ENCODE results near the gene EXOC6B. TPM values are rescaled to one million over a fixed set of nuclear protein-coding genes. Genes with fewer than 3 reads are reported as not detected.

Gene EXOC6B
- 10 to 100 TPM in 2 of 4 donors, 1 to 10 TPM in 2; 6.9 to 12.6 (median 8.5) TPM for polyA plus RNA-seq
- long read RNA-seq, donor 1: 0 reads
- long read RNA-seq, donor 2, full-length matches to known transcripts: 1 of 1 reads
- long read RNA-seq, donor 2, partial matches to known transcripts: 0 of 1 reads
- long read RNA-seq, donor 2, other reads (novel, unspliced or antisense): 0 of 1 reads
- long read RNA-seq, donor 3: 0 reads
- long read RNA-seq, donor 4: 0 reads
- long read RNA-seq, donor 5: 0 reads
- long read RNA-seq, donor 6, full-length matches to known transcripts: 1 of 1 reads
- long read RNA-seq, donor 6, partial matches to known transcripts: 0 of 1 reads
- long read RNA-seq, donor 6, other reads (novel, unspliced or antisense): 0 of 1 reads
- long read RNA-seq, donor 7: 0 reads
- long read RNA-seq, donor 8, full-length matches to known transcripts: 2 of 2 reads
- long read RNA-seq, donor 8, partial matches to known transcripts: 0 of 2 reads
- long read RNA-seq, donor 8, other reads (novel, unspliced or antisense): 0 of 2 reads
- long read RNA-seq, donor 9: 0 reads
- long read RNA-seq, donor 10: 0 reads

DNA sequence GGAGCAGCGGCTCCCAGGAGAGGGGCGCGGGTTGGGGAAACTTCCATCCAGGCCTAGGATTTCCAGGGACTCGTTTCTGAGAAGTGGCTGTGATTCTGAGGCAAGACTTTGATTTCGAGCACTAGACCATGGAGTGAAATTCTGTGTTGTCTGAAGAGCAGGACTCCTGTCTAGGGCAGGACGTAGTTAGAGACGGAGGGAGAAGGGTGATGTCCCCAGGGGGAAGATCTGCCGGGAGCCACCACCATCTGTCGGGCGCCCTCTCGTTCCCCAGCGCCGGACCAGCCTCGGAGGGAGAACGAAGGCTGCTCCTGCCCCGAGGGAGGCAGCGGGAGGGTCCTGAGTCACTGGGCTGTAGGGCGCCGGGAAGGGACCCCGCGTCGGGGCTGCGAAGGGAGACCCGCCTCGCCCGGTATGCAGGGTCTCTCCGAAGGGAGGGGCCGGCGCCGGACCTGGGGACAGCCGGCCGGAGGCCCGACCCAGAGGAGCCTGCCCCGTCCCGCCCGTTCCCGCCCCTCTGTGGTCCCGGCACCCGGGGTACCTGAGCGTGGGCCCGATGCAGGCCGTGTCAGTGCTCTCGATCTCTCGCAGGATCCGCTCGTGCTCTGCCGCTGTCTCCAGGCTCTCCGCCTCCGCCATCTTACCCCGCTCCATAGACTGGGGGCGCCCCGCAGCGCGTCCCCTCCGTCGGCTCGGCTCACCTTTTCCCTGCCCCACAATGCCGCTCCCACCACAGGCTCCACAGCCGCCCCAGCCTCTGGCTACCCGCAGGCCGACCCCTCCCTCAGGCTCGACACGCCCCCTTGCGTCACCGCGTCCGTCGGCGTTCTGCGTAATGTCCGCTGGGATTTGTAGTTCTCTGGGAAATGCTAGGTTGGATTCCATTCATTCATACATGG, at the start of gene EXOC6B:
TSS of gene EXOC6B (minus strand) at position 777 of the 899 bp plus-strand sequence.
- Histone ChIP-seq H3K4me3 (ENCODE audit: low read depth in 1 of 3, low read length in 3 of 3) (peak within 1 kb of the TSS; percentile 80 to 90 (median 87)), H3K27me3 (ENCODE audit: control insufficient read depth in 3 of 3, insufficient read depth in 3 of 3, low read length in 3 of 3) (no peaks in the 10 kb centered on the region), H3K36me3 (ENCODE audit: control insufficient read depth in 3 of 3, insufficient read depth in 2 of 3, low read depth in 1 of 3, low read length in 3 of 3) (peaks cover 0 to 1% (median 0%) of the 10 kb centered on the region in 3 donors), H3K9me3 (ENCODE audit: control insufficient read depth in 2 of 2, insufficient read depth in 1 of 2, low read depth in 1 of 2, low read length in 1 of 2) (no peaks in the 10 kb centered on the region), H3K4me1 (ENCODE audit: control insufficient read depth in 3 of 3, insufficient read depth in 2 of 3, low read depth in 1 of 3, low read length in 2 of 3) (peaks cover 2 to 3% (median 3%) of the 10 kb centered on the region in 3 donors), H3K27ac (ENCODE audit: low read depth in 1 of 3, low read length in 2 of 3) (peak within 1 kb of the TSS; percentile 52 to 87 (median 84))
- FAIRE-seq (no peak), DNase-seq (peak; percentile 88 to 96)
- WGBS, 3 donors: 1% methylated on average over 53 to 71 of the region's 71 CpGs

DNA sequence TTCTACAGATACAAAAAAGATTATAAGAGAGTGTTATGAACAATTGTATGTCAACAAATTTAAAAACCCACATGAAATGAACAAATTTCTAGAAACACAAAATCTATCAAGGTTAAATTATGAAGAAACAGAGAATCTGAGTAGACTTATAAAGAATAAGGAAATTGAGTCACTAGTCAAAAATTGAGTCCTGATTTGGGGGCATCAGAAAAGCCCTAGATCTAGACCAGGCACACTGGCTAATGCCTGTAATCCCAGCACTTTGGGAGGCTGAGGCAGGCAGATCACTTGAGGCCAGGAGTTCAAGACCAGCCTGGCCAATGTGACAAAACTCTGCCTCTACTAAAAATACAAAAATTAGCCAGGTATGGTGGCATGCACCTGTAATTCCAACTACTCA, 46.0 kb upstream of the EXOC6B start:
- Histone ChIP-seq H3K27me3 (ENCODE audit: control insufficient read depth in 3 of 3, insufficient read depth in 3 of 3, low read length in 3 of 3) (peaks cover 0 to 11% (median 0%) of the 10 kb centered on the region in 3 donors), H3K9me3 (ENCODE audit: control insufficient read depth in 2 of 2, insufficient read depth in 1 of 2, low read depth in 1 of 2, low read length in 1 of 2) (peaks cover 0 to 4% of the 10 kb centered on the region in 2 donors), H3K36me3 (ENCODE audit: control insufficient read depth in 3 of 3, insufficient read depth in 2 of 3, low read depth in 1 of 3, low read length in 3 of 3) (no peaks in the 10 kb centered on the region), H3K4me1 (ENCODE audit: control insufficient read depth in 3 of 3, insufficient read depth in 2 of 3, low read depth in 1 of 3, low read length in 2 of 3) (no peaks in the 10 kb centered on the region), H3K4me3 (ENCODE audit: low read depth in 1 of 3, low read length in 3 of 3) (no peak overlapping the region), H3K27ac (ENCODE audit: low read depth in 1 of 3, low read length in 2 of 3) (no peak overlapping the region)
- FAIRE-seq: no peak
- no peak for DNase-seq

DNA sequence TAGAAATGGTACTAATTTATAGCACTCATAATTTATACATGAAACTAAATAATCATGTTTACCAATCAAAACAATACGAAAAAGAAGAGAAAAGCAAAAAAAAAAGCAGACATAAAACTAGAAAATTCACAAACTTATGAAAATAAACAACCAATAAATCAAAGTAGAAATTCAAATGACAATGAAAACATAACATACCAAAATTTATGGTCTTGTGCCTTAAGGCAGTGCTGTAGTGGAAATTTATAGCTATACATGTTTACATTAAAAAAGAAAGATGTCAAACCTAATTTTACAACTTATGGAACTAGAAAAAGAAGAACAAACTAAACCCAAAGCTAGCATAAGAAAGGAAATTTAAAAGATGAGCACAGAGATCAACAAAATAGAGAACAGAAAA, 45.2 kb upstream of the EXOC6B start:
- Histone ChIP-seq H3K27me3 (ENCODE audit: control insufficient read depth in 3 of 3, insufficient read depth in 3 of 3, low read length in 3 of 3) (peaks cover 0 to 11% (median 0%) of the 10 kb centered on the region in 3 donors), H3K9me3 (ENCODE audit: control insufficient read depth in 2 of 2, insufficient read depth in 1 of 2, low read depth in 1 of 2, low read length in 1 of 2) (peaks cover 0 to 4% of the 10 kb centered on the region in 2 donors), H3K36me3 (ENCODE audit: control insufficient read depth in 3 of 3, insufficient read depth in 2 of 3, low read depth in 1 of 3, low read length in 3 of 3) (no peaks in the 10 kb centered on the region), H3K4me3 (ENCODE audit: low read depth in 1 of 3, low read length in 3 of 3) (no peak overlapping the region), H3K27ac (ENCODE audit: low read depth in 1 of 3, low read length in 2 of 3) (no peak overlapping the region), H3K4me1 (ENCODE audit: control insufficient read depth in 3 of 3, insufficient read depth in 2 of 3, low read depth in 1 of 3, low read length in 2 of 3) (no peaks in the 10 kb centered on the region)
- 36 to 50% (median 47%) methylated on average over 1 of the region's 1 CpG for WGBS, 3 donors
- no peak for DNase-seq
- no peak for FAIRE-seq

DNA sequence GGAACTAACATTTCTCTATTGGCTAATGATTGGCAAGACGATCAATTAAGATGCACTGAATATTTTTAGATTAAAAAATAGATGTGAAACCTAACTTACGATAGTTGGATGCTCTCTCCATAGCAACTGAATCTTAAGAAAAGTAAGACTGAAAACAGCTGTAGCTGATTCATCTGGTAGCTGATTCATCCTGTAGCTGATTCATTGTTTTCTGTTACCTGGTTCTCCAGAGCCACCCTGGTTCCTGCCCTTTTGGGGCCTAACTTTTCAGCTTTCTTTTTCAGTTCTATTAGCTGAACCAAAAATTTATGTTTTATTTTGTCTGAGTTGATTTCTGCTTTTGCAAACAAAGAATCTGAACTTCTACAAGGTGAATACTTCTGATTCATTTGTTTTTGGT, 38.7 kb upstream of the EXOC6B start:
- Histone ChIP-seq H3K27me3 (ENCODE audit: control insufficient read depth in 3 of 3, insufficient read depth in 3 of 3, low read length in 3 of 3) (peaks cover 0 to 23% (median 4%) of the 10 kb centered on the region in 3 donors), H3K9me3 (ENCODE audit: control insufficient read depth in 2 of 2, insufficient read depth in 1 of 2, low read depth in 1 of 2, low read length in 1 of 2) (no peaks in the 10 kb centered on the region), H3K27ac (ENCODE audit: low read depth in 1 of 3, low read length in 2 of 3) (no peak overlapping the region), H3K4me1 (ENCODE audit: control insufficient read depth in 3 of 3, insufficient read depth in 2 of 3, low read depth in 1 of 3, low read length in 2 of 3) (peaks cover 0 to 2% (median 0%) of the 10 kb centered on the region in 3 donors), H3K36me3 (ENCODE audit: control insufficient read depth in 3 of 3, insufficient read depth in 2 of 3, low read depth in 1 of 3, low read length in 3 of 3) (no peaks in the 10 kb centered on the region), H3K4me3 (ENCODE audit: low read depth in 1 of 3, low read length in 3 of 3) (no peak overlapping the region)
- FAIRE-seq: no peak
- 32 to 64% (median 56%) methylated on average over 2 of the region's 2 CpGs for WGBS, 3 donors
- no peak for DNase-seq

DNA sequence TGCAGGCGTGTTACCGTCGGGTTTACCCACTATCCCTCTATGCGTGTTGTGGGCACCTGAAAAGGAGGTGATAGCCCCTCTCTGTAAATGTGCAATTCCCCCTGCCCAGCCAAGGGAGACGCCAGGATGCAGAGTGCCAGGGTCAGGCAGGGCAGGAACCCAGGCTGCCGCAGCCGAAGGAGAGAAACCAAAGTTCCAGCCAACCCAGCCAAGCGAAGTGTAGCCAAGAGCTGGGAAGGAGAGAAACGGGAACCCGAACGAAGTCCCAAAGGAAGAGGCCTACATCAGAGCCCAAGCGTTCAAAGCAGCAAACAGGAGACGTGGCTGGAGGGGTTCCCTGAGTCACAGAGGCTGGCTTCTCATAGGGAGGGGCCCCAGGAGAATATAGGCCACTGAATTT, 37.2 kb upstream of the EXOC6B start:
- WGBS, 3 donors: 37 to 54% (median 50%) methylated on average over 13 of the region's 13 CpGs
- H3K36me3 ChIP-seq (ENCODE audit: control insufficient read depth in 3 of 3, insufficient read depth in 2 of 3, low read depth in 1 of 3, low read length in 3 of 3): no peaks in the 10 kb centered on the region
- FAIRE-seq: no peak
- no peak overlapping the region for H3K27ac ChIP-seq (ENCODE audit: low read depth in 1 of 3, low read length in 2 of 3)
- DNase-seq: no peak
- peaks cover 0 to 2% (median 0%) of the 10 kb centered on the region in 3 donors for H3K4me1 ChIP-seq (ENCODE audit: control insufficient read depth in 3 of 3, insufficient read depth in 2 of 3, low read depth in 1 of 3, low read length in 2 of 3)
- H3K4me3 ChIP-seq (ENCODE audit: low read depth in 1 of 3, low read length in 3 of 3): peak overlapping the region in 1 of 3 donors; percentile 3
- no peaks in the 10 kb centered on the region for H3K9me3 ChIP-seq (ENCODE audit: control insufficient read depth in 2 of 2, insufficient read depth in 1 of 2, low read depth in 1 of 2, low read length in 1 of 2)
- H3K27me3 ChIP-seq (ENCODE audit: control insufficient read depth in 3 of 3, insufficient read depth in 3 of 3, low read length in 3 of 3): peaks cover 0 to 23% (median 4%) of the 10 kb centered on the region in 3 donors

DNA sequence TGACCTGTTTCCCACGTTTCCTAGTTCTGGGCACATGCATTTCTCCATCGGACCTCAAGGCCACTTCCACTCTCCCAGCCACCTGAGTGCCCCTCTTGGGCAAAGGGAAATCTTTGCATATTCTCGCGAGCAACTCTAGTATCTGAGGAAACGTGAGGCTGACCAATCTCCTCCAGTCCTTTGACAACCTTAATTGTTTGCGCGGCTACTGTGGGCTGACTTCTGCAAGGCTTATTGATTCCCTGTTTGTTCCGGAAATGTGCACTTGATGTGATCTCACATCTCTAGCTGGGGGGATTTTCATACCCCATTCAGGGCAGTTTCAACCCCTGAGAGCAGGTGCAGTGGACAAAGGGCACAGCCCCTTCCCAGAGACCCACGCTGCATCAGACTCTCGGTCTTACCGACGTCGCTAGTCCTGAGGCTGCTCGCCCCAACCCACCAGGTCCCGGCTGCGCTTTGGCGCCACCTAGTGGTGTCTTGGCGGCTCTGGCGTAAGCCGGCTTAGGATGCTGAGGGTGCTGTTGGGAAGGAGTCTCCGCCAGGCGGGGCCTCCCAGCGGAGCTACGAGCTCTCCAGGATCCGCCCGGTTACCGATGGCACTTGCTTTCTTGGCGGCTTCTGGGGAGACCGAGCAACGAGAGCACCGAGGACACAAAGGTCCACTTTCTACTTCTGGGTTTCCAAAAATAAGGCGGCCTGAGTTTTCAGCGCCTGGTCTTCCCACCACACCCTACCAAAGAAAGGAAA, 36.6 kb upstream of the EXOC6B start:
- FAIRE-seq (no peak), DNase-seq (peak; percentile 90 to 95)
- peaks cover 0 to 2% (median 0%) of the 10 kb centered on the region in 3 donors for H3K4me1 ChIP-seq (ENCODE audit: control insufficient read depth in 3 of 3, insufficient read depth in 2 of 3, low read depth in 1 of 3, low read length in 2 of 3)
- H3K27me3 ChIP-seq (ENCODE audit: control insufficient read depth in 3 of 3, insufficient read depth in 3 of 3, low read length in 3 of 3): peaks cover 0 to 26% (median 4%) of the 10 kb centered on the region in 3 donors
- H3K9me3 ChIP-seq (ENCODE audit: control insufficient read depth in 2 of 2, insufficient read depth in 1 of 2, low read depth in 1 of 2, low read length in 1 of 2): no peaks in the 10 kb centered on the region
- WGBS, 3 donors: 2 to 5% (median 3%) methylated on average over 33 of the region's 33 CpGs
- H3K27ac ChIP-seq (ENCODE audit: low read depth in 1 of 3, low read length in 2 of 3): no peak overlapping the region
- no peaks in the 10 kb centered on the region for H3K36me3 ChIP-seq (ENCODE audit: control insufficient read depth in 3 of 3, insufficient read depth in 2 of 3, low read depth in 1 of 3, low read length in 3 of 3)
- H3K4me3 ChIP-seq (ENCODE audit: low read depth in 1 of 3, low read length in 3 of 3): peak overlapping the region in 1 of 3 donors; percentile 3

DNA sequence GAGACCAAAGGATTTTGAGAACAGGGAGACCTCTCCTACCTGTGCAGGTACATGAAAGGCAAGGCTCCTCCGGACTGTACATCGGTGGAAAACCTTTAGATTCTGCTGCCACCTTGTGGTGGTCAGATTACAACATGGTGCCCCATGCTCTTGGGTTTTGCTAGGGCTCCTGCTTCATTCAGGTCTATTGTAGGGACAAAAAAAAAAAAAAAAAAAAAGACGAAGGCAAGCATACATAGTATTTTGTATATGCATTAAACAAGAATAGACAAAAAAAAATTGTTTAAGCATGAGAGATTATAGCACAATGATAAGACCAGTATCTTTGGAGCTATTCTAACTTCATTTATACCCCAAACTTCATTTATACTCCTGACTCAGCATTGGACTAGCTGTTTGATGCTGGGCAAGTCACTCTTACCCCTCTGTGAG, 34.0 kb upstream of the EXOC6B start:
- Histone ChIP-seq H3K27me3 (ENCODE audit: control insufficient read depth in 3 of 3, insufficient read depth in 3 of 3, low read length in 3 of 3) (peaks cover 0 to 30% (median 6%) of the 10 kb centered on the region in 3 donors), H3K4me3 (ENCODE audit: low read depth in 1 of 3, low read length in 3 of 3) (no peak overlapping the region), H3K36me3 (ENCODE audit: control insufficient read depth in 3 of 3, insufficient read depth in 2 of 3, low read depth in 1 of 3, low read length in 3 of 3) (no peaks in the 10 kb centered on the region), H3K27ac (ENCODE audit: low read depth in 1 of 3, low read length in 2 of 3) (no peak overlapping the region), H3K4me1 (ENCODE audit: control insufficient read depth in 3 of 3, insufficient read depth in 2 of 3, low read depth in 1 of 3, low read length in 2 of 3) (peaks cover 0 to 2% (median 0%) of the 10 kb centered on the region in 3 donors), H3K9me3 (ENCODE audit: control insufficient read depth in 2 of 2, insufficient read depth in 1 of 2, low read depth in 1 of 2, low read length in 1 of 2) (no peaks in the 10 kb centered on the region)
- FAIRE-seq (no peak), DNase-seq (peak; percentile 82 to 85)
- 2 to 4% (median 3%) methylated on average over 3 of the region's 3 CpGs for WGBS, 3 donors
